Colonic mucosa (tissue), 4 donors: Measurements from ENCODE around the gene MSTN. TPM values are rescaled to one million over a fixed set of nuclear protein-coding genes. Genes with fewer than 3 reads are reported as not detected.

Source experiments
- DNase-seq: peaks from one replicate; pipeline ENCODE4 v3.0.0-alpha.2; 2020
- H3K27ac ChIP-seq: fragments of 200-600 bp; one replicate; pipeline ENCODE4 v1.8.0; 2021
- H3K27me3 ChIP-seq: fragments of 200-600 bp; one replicate; pipeline ENCODE4 v1.8.0; 2021
- H3K36me3 ChIP-seq: fragments of 200-600 bp; one replicate; pipeline ENCODE4 v1.8.0; 2021
- H3K4me1 ChIP-seq: fragments of 200-600 bp; one replicate; pipeline ENCODE4 v1.8.0; 2021; ENCODE audit warnings: mild to moderate bottlenecking
- H3K4me3 ChIP-seq: fragments of 200-600 bp; one replicate; pipeline ENCODE4 v1.8.0; 2021
- H3K9ac ChIP-seq, 2 donors: one replicate each; pipeline ENCODE4 v1.7.0; 2013; ENCODE audit warnings: control low read depth in 2 of 2, low read depth in 2 of 2, low read length in 2 of 2
- H3K9me3 ChIP-seq: fragments of 200-600 bp; one replicate; pipeline ENCODE4 v1.8.0; 2021
- intact Hi-C: fragments of 100-400 bp; cut with DNase I; formaldehyde crosslinking; loops from one replicate; pipeline ENCODE4 v1.14.1; 2022
- total RNA-seq, 2 donors: library from RNA; stranded (reverse); fragmentation: NEBNext Ultra II Directional in 1 of 2; extraction: Animal tissue kit (Norgen Biotek cat#: 25700) in 1 of 2; gene quantifications; one replicate each; pipeline ENCODE4 v1.2.1, GENCODE V29; 2021
- TF ChIP-seq, protein P1 (sequence below): fragments of 200-600 bp; IDR thresholded peaks from one replicate; pipeline ENCODE4 v1.8.0; 2022; ENCODE audit warnings: antibody characterized with exemption, mild to moderate bottlenecking
- donor health status: healthy.
- donor health status: DM: no; HTN: no; CAD: no.
- donor health status: DM: no; HTN: no; CAD: no.

The MSTN gene
- total RNA-seq, 2 donors from 2014 or later, result 0.11 TPM; not detected in 1

DNA sequence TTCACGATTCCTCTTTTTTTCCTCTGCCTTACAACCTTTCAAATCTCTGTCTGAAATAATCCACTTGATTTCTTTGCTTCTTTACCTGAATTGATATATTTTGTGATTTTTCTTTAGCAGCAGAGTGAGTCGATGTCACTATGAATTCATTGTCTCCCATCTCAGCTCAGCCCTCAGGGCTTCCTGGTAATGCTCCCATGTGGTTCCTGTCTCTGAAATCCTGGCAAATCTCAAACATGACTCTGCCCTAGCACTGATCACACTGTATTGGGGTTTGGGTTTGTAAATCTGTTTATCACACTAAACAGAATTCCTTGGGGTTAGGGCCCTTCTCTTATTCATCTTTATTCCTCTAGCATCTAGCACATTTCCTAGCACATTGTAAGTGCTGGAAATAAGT lies 43.0 kb upstream of the MSTN start:
- no peaks in the 10 kb centered on the region for H3K36me3 ChIP-seq
- intact Hi-C loops, result no loop called here
- H3K4me1 ChIP-seq, result no peaks in the 10 kb centered on the region
- no peaks in the 10 kb centered on the region for H3K9me3 ChIP-seq
- no peak for DNase-seq
- H3K27ac ChIP-seq, result no peak overlapping the region
- TF ChIP-seq, protein P1, sequence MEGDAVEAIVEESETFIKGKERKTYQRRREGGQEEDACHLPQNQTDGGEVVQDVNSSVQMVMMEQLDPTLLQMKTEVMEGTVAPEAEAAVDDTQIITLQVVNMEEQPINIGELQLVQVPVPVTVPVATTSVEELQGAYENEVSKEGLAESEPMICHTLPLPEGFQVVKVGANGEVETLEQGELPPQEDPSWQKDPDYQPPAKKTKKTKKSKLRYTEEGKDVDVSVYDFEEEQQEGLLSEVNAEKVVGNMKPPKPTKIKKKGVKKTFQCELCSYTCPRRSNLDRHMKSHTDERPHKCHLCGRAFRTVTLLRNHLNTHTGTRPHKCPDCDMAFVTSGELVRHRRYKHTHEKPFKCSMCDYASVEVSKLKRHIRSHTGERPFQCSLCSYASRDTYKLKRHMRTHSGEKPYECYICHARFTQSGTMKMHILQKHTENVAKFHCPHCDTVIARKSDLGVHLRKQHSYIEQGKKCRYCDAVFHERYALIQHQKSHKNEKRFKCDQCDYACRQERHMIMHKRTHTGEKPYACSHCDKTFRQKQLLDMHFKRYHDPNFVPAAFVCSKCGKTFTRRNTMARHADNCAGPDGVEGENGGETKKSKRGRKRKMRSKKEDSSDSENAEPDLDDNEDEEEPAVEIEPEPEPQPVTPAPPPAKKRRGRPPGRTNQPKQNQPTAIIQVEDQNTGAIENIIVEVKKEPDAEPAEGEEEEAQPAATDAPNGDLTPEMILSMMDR, result no peak
- H3K4me3 ChIP-seq, result no peak overlapping the region
- H3K9ac ChIP-seq, result no peak overlapping the region
- no peaks in the 10 kb centered on the region for H3K27me3 ChIP-seq

DNA sequence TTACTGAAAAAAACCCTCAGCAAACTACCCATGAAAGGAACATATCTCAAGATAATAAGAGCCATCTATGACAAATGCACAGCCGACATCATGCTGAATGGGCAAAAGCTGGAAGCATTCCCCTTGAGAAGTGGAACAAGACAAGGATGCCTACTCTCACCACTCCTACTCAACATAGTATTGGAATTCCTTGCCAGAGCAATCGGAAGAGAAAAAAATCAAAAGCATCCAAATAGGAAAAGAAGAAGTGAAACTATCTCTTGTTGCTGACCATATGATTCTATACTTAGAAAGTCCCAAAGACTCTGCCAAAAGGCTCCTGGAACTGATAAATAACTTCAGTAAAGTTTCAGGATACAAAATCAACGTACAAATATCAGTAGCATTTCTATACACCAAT lies 40.6 kb upstream of the MSTN start:
- Histone ChIP-seq H3K4me3 (no peak overlapping the region), H3K27ac (no peak overlapping the region), H3K36me3 (no peaks in the 10 kb centered on the region), H3K4me1 (no peaks in the 10 kb centered on the region), H3K9me3 (no peaks in the 10 kb centered on the region), H3K27me3 (no peaks in the 10 kb centered on the region), H3K9ac (no peak overlapping the region)
- DNase-seq, result no peak
- intact Hi-C loops, result no loop called here
- TF ChIP-seq, protein P1, result no peak

DNA sequence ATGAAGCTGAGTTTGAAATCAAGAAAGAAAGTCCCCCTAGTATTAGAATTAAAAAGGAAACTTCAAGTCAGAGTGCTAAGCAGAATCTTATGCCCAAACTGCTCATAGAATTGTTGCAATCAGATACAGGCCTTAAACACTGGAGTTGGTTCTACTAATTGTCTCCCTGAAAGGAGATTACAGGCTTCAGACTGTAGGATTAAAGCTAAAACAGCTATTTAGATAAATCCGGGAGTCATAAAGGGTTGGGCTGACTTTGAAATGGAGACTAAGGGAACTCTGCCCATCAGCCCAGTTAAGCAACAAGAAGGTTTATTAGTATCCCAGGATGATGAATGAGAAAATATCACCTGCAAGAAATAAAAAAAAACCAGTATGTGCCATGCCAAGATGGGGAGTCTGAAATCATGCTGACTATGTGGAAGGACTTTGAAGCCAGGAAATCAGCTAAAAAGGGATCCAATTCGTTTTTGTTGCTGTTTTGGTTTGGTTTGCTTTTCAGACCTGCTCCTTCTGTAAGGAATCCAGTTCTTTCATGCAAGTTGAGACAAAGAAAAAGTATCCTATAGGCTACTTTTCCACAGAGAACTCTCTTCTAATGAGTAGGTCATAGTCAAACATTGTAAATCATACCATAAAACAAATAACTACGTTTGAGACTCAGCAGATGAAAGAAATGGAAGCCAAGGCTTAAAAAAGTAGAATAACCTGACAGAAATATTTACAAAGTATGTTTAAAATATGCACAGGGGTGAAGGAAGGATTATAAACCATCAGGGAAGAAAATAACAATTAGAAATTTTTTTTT lies 37.6 kb upstream of the MSTN start:
- H3K27ac ChIP-seq, result no peak overlapping the region
- TF ChIP-seq, protein P1, result no peak
- intact Hi-C loops, result loop anchor here (5.0 kb wide), 1 partner anchor 77 kb away; no protein-coding TSS in a partner anchor

DNA sequence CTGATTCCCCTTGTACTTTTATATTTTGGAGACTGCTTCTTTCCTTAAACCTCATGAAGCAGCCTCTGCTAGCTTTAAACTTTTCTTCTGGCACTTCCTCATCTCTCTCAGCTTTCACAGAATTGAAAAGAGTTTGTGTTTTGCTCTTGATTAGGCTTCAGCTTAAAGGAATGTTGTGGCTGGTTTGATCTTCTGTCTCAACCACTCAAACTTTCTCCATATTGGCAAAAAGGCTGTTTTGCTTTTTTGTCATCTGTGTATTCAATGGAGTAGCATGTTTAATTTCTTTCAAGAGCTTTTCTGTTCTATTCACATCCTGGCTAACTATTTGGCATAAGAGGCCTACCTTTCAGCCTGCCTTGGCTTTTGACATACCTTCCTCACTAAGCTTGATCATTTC lies 36.3 kb upstream of the MSTN start:
- Histone ChIP-seq H3K36me3 (no peaks in the 10 kb centered on the region), H3K27ac (no peak overlapping the region), H3K9ac (no peak overlapping the region), H3K27me3 (no peaks in the 10 kb centered on the region), H3K4me1 (no peaks in the 10 kb centered on the region), H3K4me3 (no peak overlapping the region), H3K9me3 (no peaks in the 10 kb centered on the region)
- intact Hi-C loops, result loop anchor here (5.0 kb wide), 1 partner anchor 78 kb away; no protein-coding TSS in a partner anchor
- DNase-seq, result no peak
- TF ChIP-seq, protein P1, result no peak

More for the DNA sequence above, 37.6 kb upstream of the MSTN start:
- H3K27me3 ChIP-seq, result no peaks in the 10 kb centered on the region
- no peak for DNase-seq
- no peak overlapping the region for H3K9ac ChIP-seq
- H3K9me3 ChIP-seq, result no peaks in the 10 kb centered on the region
- no peak overlapping the region for H3K4me3 ChIP-seq
- no peaks in the 10 kb centered on the region for H3K36me3 ChIP-seq
- no peaks in the 10 kb centered on the region for H3K4me1 ChIP-seq

DNA sequence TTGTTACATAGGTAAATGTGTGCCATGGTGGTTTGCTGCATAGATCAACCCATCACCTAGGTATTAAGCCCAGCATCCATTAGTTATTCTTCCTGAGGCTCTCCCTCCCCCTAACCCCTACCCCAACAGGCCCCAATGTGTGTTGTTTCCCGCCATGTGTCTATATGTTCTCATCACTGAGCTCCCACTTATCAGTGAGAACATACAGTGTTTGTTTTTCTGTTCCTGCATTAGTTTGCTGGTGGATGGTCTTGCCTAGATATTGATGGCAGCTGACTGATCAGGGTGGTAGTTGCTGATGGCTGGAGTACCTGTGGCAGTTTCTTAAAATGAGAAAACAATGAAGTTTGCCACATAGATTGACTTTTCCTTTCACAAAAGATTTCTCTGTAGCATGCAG lies 34.6 kb upstream of the MSTN start:
- intact Hi-C loops, result loop anchor here (5.0 kb wide), 1 partner anchor 80 kb away; no protein-coding TSS in a partner anchor

More for the DNA sequence above, 34.6 kb upstream of the MSTN start:
- TF ChIP-seq, protein P1, result no peak
- Histone ChIP-seq H3K36me3 (no peaks in the 10 kb centered on the region), H3K4me1 (no peaks in the 10 kb centered on the region), H3K27me3 (no peaks in the 10 kb centered on the region), H3K9ac (no peak overlapping the region), H3K27ac (no peak overlapping the region), H3K9me3 (no peaks in the 10 kb centered on the region), H3K4me3 (no peak overlapping the region)
- no peak for DNase-seq
